HG03066 (cell line): ENCODE data around the gene EXOC8.
A peak's percentile ranks its signal among the peaks of the same experiment; 100 is the strongest.
"Not testable (repeated sequence)": the region's sequence is repeated elsewhere in the genome, so short reads cannot be mapped to it uniquely, and the experiment has no call there.

Experiments
- ATAC-seq: cut with Tn5 transposase; IDR thresholded peaks from one replicate; pipeline ENCODE4 v1.9.1; 2021; ENCODE audit warnings: low read depth; ENCODE audit not compliant: unreplicated experiment

EXOC8 gene

DNA sequence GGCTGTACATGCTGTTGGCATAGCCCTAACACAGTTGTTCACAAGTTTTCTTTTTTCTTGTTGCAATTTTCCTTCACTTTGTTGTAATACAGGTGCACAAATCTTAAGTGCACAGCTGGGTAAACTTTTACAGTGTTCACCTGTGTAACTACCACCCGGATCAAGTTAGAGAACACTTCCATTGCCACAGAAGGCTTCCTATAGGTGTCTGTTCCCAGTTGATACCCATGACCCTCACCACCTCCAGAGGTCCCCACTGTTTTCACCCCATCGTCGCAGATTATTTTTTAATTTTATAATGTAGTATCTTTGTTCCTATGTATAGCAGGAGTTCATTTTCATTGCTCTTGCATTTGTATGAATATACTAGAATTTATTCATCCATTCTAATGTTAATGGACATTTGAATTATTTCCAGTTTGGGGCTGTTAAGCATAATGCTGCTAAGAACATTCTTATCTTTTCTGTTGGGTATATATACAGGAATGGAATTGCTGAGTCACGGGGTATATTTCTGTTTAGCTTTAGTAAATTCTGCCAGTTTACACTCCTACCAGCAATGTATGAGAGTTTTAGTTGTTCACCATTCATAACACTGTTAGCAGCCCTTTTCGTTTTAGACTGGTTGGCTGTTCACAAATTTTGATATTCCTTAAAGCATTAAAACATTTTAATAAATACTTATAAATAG, 16.8 kb upstream of the EXOC8 start:
- no peak for ATAC-seq

DNA sequence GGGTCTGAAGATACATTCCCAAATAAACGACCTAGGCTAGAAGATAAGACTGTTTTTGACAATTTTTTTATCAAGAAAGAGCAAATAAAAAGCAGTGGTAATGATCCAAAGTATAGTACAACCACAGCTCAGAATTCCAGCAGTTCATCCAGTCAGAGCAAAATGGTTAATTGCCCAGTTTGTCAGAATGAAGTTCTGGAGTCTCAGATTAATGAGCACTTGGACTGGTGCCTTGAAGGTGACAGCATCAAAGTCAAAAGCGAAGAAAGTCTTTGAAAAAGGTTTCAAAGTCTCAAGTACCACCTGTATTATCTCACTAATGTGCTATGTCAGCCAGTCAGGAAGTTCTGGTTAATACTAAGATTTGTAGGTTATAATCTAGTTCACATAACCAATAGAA, 15.4 kb upstream of the EXOC8 start:
- no peak for ATAC-seq

- ATAC-seq: no peak
These were observed 14.2 kb upstream of the EXOC8 start for GRCh38 chr1:231351816-231352215.

- not testable (repeated sequence) for ATAC-seq
These were observed 11.2 kb upstream of the EXOC8 start for GRCh38 chr1:231348856-231349255.

GRCh38 chr1:231348442-231348841, 10.8 kb upstream of the EXOC8 start:
- ATAC-seq: no peak

- ATAC-seq: no peak
These were observed 10.3 kb upstream of the EXOC8 start for GRCh38 chr1:231347961-231348360.

DNA sequence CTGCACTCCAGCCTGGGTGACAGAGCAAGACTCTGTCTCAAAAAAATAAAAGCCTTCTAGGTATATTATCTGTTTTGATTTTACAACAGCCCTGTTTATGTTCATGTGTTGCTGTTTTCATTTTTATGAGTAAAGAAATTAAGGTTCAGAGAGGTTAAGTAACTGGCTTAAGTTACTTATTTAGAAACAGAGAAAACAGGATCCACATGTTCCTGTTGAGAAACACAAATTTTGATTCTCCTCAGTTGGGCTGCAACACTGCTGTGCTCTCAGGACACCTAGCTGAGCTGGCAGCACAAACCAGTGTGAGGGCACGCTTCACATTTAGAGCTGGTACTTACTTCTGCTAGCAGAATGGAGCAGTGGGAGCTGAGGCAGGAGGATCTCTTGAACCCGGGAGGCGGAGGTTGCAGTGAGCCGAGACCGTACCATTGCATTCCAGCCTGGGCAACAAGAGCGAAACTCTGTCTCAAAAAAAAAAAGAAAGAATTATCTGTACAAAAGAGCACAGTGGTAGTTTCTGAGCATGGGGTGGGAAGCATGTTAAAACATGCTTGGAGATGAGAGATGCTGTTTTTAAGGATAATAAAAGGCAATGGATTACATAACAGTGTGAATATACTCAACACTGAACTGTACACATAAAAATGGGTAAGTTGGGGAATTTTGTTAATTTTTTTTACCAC, 2.8 kb upstream of the EXOC8 start:
- no peak for ATAC-seq

- peak; percentile 1 for ATAC-seq
These were observed 847 bp upstream of the EXOC8 start, which contains the start of gene SPRTN for GRCh38 chr1:231338270-231339128. Gene SPRTN, plus strand, starts transcription at chr1:231338293. Its CDS starts 91 bp downstream, at chr1:231338384.

DNA sequence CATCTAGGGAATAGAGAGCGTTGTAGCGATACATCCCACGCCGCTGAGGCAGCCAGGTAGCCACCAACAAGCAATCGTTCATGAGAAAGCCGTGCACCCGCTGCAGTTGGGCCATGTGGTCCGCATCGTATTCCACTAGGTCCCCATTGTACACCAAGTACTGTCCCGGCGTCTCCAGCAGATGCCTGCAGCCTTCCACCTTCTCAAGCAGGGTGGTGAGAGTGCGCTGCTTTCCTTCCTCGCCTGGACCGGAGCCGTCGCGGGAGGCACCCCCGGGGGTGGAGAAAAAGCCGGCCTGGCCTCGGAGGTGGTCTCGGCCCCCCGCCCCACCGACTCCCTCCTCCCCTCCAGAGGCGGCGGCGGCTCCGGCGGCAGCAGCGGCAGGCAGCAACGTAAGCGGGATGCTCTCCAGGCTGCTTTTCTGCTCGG, 595 bp downstream of the EXOC8 start:
- ATAC-seq: peak; percentile 9

- no peak for ATAC-seq
These were observed 1.7 kb downstream of the EXOC8 start for GRCh38 chr1:231335663-231336602.

GRCh38 chr1:231334952-231335351, 2.7 kb downstream of the EXOC8 start:
- no peak for ATAC-seq

DNA sequence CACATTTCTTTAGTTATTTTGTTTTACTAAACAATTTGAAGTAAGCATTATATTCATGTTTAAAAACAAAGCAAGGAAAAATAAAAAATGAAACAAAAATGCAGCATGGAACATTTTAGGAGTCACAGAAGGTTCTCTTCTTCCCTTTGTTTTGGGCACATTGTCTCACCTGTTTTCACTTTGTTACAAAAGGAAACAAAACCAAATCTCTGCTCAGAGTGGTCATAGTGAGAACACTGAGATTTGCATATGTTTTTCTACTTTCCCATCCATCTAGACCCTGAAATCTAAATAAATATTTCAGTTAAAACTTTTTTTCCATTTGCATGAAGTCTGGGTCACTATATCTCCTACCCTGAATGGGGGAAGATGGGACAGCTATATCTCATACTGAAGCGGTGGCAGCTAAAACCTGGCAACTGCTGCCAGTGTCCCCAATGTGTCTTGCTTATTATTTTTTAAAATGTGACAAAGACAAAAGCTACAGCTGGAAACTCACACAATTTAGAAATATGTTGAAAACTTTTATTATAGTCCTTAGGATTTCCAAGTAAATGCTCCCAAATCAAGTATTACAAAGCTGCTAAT, 3.5 kb downstream of the EXOC8 start:
- peak; percentile 30 for ATAC-seq

DNA sequence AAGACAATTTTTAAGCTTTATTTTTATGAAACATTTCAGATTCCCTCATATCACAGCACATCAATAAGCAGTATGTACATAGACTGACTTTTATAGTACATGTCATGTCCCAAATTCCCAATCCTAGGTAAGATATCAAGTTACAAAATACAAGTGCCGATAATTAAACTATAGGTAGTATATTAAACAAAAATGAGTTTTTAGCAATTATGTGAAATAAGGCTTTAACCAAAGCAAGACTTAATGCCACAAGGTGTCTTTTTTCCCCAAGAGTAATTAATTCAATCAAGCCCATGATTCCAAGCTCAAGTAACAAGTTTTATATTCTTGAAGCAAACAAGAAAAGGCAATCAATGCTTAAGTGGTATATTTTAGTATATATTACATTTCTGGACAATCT, 4.9 kb downstream of the EXOC8 start:
- ATAC-seq: no peak

- no peak for ATAC-seq
These were observed 8.2 kb downstream of the EXOC8 start for GRCh38 chr1:231329483-231329882.

DNA sequence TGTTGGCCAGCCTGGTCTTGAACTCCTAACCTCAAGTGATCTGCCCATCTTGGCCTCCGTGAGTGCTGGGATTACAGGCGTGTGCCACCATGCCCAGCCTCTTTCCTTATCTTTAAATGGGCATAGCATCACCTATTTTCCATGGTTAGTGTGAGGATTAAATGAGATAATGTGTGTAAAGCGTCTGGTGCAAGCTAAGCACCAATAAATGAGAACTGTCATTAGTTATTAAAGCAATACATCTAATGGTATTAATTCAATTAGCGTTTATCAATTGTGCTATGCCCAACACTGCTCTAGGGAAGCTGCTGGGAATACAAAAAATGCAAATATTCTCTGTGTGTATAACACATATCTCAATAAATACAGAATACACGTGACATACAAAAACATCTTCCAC, 10.0 kb downstream of the EXOC8 start:
- ATAC-seq: no peak

- no peak for ATAC-seq
These were observed 11.4 kb downstream of the EXOC8 start for GRCh38 chr1:231326248-231326647.

GRCh38 chr1:231324660-231325059, 13.0 kb downstream of the EXOC8 start:
- ATAC-seq: no peak

DNA sequence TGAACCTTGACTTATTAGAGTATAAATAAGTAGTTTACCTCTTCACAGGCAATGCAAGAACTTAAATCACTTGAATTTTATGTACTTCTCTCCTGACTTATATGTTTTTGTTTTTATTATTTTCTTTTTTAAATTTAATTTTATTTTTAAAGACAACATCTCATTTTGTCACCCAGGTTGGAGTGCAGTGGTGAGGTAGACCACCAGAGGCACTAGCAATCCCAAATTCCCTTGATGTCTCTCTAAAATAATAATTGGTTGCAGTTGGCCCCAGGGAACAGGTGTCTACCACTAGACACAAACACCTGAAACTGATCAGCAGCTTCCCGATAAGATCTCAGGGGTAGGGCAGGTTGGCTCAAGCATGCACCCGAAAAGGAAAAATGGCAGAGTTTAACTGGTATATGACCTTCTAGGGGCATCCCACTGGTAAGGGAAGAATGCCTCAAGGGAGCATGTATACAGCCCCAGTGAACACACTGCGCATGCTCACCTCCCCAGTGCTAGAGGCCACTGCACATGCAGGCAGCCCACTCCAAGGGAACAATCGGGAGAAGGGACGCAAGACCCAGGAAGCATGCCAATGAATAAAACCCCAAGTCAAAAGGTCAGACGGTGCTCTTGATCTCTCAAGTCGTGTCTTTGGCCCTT, 14.6 kb downstream of the EXOC8 start:
- ATAC-seq: no peak

DNA sequence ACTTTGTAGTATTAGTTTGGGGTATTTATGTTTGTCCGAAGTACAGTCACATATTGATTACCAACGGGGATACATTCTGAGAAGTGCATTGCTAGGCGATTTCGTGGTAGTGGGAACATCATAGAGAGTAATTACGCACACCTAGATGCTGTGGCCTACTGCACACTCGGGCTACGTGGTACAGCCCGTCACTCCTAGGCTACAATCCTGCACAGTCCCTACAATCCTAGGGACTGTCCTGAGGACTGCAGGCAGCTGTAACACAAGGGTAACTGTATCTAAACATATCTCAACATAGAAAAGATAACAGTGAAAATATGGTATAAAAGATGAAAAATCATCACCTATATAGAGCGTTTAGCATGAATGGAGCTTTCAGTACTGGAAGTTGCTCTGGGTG, 18.6 kb downstream of the EXOC8 start:
- ATAC-seq: no peak
